ENCODE results near the gene RHOD. TPM values are rescaled to one million over a fixed set of nuclear protein-coding genes. Genes with fewer than 3 reads are reported as not detected.
A peak's percentile ranks its signal among the peaks of the same experiment; 100 is the strongest.

Gene RHOD
- total RNA-seq, 1 experiment from 2014 or later: 13.1 TPM

DNA sequence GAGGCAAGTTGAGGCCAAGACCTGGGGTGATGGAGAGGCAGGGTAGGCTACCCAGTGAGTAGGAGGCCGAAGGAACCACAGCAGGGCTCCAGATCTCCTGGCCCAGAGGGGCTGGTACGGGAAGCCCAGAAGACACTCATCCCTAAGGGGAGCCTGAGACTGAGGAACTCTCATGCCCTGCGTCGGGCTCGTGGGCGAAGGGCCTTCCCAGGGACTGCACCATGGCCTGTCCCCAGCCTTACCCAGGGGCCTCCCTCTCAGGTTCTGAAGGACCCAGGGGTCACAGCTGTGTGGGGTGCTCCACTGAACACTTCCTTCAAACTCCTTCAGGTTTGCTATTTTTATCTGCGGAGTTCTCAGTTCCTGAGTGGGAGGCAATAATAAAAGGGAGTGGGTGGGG lies 49.5 kb upstream of the RHOD start:
- Mint-ChIP-seq H3K27me3 (ENCODE audit: low read depth) (no peaks in the 10 kb centered on the region), H3K36me3 (no peaks in the 10 kb centered on the region), H3K4me1 (peaks cover 27% of the 10 kb centered on the region), H3K27ac (peak overlapping the region; percentile 66; the same call in 1 of the 2 replicates), H3K4me3 (peak overlapping the region; percentile 37), H3K9me3 (peaks cover 5% of the 10 kb centered on the region; the same call in 1 of the 2 replicates)
- CTCF ChIA-PET: interaction anchor here (0.6 to 2.5 kb wide), 2 partner anchors 10 to 14 kb away, joined by 3 to 22 read pairs; no protein-coding TSS in a partner anchor
- ATAC-seq: no peak
- TF ChIP-seq KAT7 (CRISPR knock-in tag; IDR thresholded peaks at IDR 0.05; ENCODE audit: borderline replicate concordance) (no peak), ZNF138 (CRISPR knock-in tag; conservative IDR thresholded peaks at IDR 0.05) (no peak), CBFB (CRISPR knock-in tag; IDR thresholded peaks at IDR 0.05; ENCODE audit: low read depth) (no peak), ZNF121 (CRISPR knock-in tag; IDR thresholded peaks at IDR 0.05) (no peak), ZBTB21 (CRISPR knock-in tag; IDR thresholded peaks at IDR 0.05; ENCODE audit: borderline replicate concordance) (no peak), OVOL2 (CRISPR knock-in tag; IDR thresholded peaks at IDR 0.05; ENCODE audit: borderline replicate concordance) (no peak), TEAD4 (CRISPR knock-in tag; IDR thresholded peaks at IDR 0.05) (no peak), ZNF671 (CRISPR knock-in tag; IDR thresholded peaks at IDR 0.05) (no peak), MXD4 (CRISPR knock-in tag; IDR thresholded peaks at IDR 0.05; ENCODE audit: borderline replicate concordance) (no peak), ATF1 (CRISPR knock-in tag; IDR thresholded peaks at IDR 0.05) (no peak), ZNF263 (CRISPR knock-in tag; IDR thresholded peaks at IDR 0.05; ENCODE audit: low read depth) (no peak), TP53 (CRISPR knock-in tag; IDR thresholded peaks at IDR 0.05) (no peak), NFYB (CRISPR knock-in tag; conservative IDR thresholded peaks at IDR 0.05; ENCODE audit: low read depth) (no peak), GABPB1 (CRISPR knock-in tag; IDR thresholded peaks at IDR 0.05) (no peak), RELA (CRISPR knock-in tag; IDR thresholded peaks at IDR 0.05; ENCODE audit: borderline replicate concordance) (no peak)
- TF ChIP-seq, protein P1, sequence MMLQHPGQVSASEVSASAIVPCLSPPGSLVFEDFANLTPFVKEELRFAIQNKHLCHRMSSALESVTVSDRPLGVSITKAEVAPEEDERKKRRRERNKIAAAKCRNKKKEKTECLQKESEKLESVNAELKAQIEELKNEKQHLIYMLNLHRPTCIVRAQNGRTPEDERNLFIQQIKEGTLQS (CRISPR knock-in tag; conservative IDR thresholded peaks at IDR 0.05): no peak
- TF ChIP-seq, protein P2, sequence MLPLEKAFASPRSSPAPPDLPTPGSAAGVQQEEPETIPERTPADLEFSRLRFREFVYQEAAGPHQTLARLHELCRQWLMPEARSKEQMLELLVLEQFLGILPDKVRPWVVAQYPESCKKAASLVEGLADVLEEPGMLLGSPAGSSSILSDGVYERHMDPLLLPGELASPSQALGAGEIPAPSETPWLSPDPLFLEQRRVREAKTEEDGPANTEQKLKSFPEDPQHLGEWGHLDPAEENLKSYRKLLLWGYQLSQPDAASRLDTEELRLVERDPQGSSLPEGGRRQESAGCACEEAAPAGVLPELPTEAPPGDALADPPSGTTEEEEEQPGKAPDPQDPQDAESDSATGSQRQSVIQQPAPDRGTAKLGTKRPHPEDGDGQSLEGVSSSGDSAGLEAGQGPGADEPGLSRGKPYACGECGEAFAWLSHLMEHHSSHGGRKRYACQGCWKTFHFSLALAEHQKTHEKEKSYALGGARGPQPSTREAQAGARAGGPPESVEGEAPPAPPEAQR (CRISPR knock-in tag; IDR thresholded peaks at IDR 0.05): no peak
- TF ChIP-seq, protein P3, sequence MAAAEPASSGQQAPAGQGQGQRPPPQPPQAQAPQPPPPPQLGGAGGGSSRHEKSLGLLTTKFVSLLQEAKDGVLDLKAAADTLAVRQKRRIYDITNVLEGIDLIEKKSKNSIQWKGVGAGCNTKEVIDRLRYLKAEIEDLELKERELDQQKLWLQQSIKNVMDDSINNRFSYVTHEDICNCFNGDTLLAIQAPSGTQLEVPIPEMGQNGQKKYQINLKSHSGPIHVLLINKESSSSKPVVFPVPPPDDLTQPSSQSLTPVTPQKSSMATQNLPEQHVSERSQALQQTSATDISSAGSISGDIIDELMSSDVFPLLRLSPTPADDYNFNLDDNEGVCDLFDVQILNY (CRISPR knock-in tag; IDR thresholded peaks at IDR 0.05): no peak
- TF ChIP-seq, protein P4, sequence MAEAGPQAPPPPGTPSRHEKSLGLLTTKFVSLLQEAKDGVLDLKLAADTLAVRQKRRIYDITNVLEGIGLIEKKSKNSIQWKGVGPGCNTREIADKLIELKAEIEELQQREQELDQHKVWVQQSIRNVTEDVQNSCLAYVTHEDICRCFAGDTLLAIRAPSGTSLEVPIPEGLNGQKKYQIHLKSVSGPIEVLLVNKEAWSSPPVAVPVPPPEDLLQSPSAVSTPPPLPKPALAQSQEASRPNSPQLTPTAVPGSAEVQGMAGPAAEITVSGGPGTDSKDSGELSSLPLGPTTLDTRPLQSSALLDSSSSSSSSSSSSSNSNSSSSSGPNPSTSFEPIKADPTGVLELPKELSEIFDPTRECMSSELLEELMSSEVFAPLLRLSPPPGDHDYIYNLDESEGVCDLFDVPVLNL (CRISPR knock-in tag; IDR thresholded peaks at IDR 0.05; ENCODE audit: borderline replicate concordance, low read depth): no peak
- TF ChIP-seq, protein P5, sequence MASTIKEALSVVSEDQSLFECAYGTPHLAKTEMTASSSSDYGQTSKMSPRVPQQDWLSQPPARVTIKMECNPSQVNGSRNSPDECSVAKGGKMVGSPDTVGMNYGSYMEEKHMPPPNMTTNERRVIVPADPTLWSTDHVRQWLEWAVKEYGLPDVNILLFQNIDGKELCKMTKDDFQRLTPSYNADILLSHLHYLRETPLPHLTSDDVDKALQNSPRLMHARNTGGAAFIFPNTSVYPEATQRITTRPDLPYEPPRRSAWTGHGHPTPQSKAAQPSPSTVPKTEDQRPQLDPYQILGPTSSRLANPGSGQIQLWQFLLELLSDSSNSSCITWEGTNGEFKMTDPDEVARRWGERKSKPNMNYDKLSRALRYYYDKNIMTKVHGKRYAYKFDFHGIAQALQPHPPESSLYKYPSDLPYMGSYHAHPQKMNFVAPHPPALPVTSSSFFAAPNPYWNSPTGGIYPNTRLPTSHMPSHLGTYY (CRISPR knock-in tag; IDR thresholded peaks at IDR 0.05): no peak
- POLR2A ChIA-PET: no interaction called here
- no peak for DNase-seq (ENCODE audit: low spot score)

DNA sequence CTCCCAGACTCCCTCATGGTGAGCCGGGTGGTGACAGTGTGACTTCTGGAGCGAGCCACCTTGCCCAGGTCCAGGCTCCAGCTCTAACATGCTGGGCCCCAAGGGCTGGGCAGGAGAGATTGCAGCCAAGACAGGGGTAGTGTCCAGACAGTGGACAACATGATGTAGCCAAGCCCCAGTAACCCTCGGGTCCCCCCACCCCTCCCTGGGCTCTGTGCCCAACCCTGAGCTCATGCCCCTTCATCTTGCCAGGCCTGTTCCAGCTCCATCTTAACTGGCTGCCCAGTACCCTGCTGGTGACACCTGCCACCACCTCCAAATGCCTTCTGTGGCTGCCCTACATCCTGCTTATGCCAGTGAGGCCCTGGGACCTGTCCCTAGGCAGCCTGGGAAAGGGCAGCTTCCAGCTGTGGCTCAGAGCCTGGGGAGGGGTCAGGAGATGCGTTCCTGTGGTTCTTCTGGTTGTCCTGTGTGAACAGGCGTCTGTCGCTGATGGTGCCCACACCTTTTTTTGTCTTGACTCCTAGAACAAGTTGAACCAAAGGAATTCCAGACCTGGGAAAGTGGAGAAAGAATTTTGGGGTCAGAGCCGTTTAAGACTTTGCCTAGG lies 46.2 kb upstream of the RHOD start:
- POLR2A ChIA-PET: interaction anchor here (0.6 kb wide), 1 partner anchor 157 kb away, joined by 3 read pairs; no protein-coding TSS in a partner anchor
- no peak for TF ChIP-seq TEAD4 (CRISPR knock-in tag; IDR thresholded peaks at IDR 0.05)
- TF ChIP-seq ZNF396 (CRISPR knock-in tag; IDR thresholded peaks at IDR 0.05; ENCODE audit: borderline replicate concordance): no peak
- no peak overlapping the region for H3K27ac Mint-ChIP-seq
- H3K36me3 Mint-ChIP-seq: peaks cover 5% of the 10 kb centered on the region
- peaks cover 5% of the 10 kb centered on the region; the same call in 1 of the 2 replicates for H3K9me3 Mint-ChIP-seq
- CTCF ChIA-PET: interaction anchor here (0.8 to 3.8 kb wide), 2 partner anchors 11 to 37 kb away, joined by 3 to 22 read pairs; partner anchors contain the start of gene SYT12
- no peak overlapping the region for H3K4me3 Mint-ChIP-seq
- DNase-seq (ENCODE audit: low spot score): no peak
- no peak for ATAC-seq
- H3K4me1 Mint-ChIP-seq: peaks cover 17% of the 10 kb centered on the region
- no peaks in the 10 kb centered on the region for H3K27me3 Mint-ChIP-seq (ENCODE audit: low read depth)

All from WTC11 (cell line).